ENCODE data around the gene ATP6V1G3.
"Not testable (repeated sequence)": the region's sequence is repeated elsewhere in the genome, so short reads cannot be mapped to it uniquely, and the experiment has no call there.

Gene ATP6V1G3

DNA sequence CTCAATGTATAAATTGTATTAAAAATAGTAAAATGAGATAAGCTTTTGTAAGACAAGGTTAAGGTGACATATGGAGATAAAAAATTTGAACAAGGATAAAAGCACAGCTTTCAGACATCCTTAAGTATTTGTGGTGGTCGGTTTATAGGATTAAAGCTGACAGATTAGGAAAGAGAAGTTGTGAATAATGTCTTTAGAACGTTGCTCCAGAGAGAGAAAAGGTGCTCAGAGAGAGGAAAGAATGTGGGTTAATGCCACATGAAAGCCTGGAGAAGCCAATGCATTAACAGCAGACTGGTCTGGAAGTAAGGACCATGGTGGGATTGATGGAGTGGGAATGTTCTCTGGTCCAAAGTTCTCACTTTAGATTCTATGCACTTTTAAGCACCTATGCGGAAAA lies 44.8 kb downstream of the ATP6V1G3 start:
- DNase-seq = no peak

- DNase-seq = no peak
Measured at GRCh38 chr1:198494658-198495103, 45.8 kb downstream of the ATP6V1G3 start.

GRCh38 chr1:198494139-198494538 lies 46.3 kb downstream of the ATP6V1G3 start:
- no peak for DNase-seq

GRCh38 chr1:198493329-198493728 lies 47.2 kb downstream of the ATP6V1G3 start:
- no peak for DNase-seq

GRCh38 chr1:198492872-198493271 lies 47.6 kb downstream of the ATP6V1G3 start:
- DNase-seq = no peak

DNA sequence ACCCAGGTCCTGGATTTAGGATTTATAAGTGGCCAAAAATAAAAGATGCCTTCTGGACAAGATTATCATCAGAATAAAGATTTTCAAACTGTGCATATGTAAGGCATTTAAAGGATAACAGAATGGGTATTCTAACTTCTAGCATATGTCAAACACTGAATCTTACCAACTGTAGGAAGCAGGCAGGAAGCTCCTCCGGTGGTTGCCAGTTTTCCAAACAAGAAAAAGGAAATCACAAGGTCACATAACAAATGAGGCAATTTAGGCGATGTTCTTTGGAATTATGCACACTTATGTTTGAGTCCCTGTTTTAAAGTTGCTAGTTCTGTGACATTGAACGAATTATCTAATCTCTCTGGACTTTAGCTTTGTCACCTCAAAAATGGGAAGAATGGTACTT lies 48.9 kb downstream of the ATP6V1G3 start:
- no peak for DNase-seq

DNA sequence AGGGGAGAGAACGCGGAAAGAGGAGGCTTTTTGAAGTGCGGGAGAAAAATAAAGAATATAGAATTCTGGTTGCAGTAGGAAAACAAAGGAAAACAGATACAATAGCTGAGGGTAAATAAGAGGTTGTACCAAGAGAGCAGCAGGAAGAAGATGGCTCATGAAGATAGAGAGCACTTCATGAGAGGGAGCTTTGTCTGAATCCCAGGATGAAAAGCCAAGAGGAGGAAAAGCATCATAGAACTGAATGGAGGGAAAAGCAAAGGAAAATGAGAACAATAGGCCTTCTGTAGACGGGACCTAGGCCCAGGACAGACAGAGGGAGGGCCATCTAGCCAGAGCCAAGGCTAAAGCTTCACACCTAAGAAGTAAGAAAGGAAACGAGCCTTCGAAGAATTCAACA lies 49.5 kb downstream of the ATP6V1G3 start:
- DNase-seq = no peak

- DNase-seq = no peak
Measured at GRCh38 chr1:198490224-198490623, 50.3 kb downstream of the ATP6V1G3 start.

DNA sequence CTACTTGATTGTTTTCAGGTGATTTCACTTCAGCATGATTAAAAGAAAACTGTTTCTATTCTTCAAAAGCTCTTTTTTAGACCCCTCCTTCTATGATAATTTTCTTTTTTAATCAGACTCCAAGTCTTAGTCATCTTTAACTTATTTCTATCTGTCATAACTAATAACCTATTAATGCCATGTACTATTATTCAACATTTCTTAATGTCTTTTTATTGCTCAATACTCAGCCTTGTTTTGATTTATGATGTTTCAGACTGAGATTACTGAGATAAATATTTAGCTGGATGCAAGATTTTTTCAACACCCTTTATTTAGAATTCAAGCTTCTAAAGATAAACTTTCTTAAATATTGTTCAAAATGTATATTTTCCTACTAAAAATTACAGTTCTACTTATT lies 53.6 kb downstream of the ATP6V1G3 start:
- DNase-seq = no peak

DNA sequence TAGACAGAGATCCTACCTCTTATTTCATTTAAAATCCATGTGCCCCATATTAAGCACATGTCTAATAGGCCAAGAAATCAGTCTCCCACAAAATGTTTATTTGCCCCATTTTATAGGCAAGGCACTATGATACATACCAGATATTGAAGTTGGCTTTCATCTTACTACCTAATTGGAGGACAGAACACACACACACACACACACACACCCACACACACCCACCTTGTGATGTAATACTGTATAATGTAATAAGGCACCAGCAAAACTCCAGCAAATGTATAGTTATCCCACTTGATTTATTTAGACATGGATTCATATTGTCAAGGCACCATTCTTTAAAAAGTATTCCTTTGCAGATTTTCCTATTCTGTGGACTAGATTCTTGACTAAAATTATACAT lies 56.8 kb downstream of the ATP6V1G3 start:
- DNase-seq = no peak

DNA sequence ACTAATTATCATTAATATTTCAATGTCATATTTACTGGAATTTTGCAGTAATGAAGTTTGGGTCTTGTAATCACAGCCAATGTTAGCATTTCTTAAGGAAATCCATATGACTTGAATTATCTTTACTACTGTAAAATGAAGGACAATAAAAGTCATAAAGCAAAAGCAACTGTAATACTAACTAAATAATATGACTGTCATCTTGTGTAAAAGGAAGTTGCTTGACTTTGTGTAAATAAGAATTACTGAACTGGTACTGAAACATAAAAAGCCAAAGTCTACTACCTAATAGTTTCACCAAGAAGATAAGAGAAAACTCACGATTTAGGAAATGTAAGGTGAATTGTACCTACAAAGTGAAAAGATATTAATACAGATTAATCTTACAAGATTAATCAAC lies 57.5 kb downstream of the ATP6V1G3 start:
- DNase-seq = no peak

GRCh38 chr1:198481661-198482060 lies 58.8 kb downstream of the ATP6V1G3 start:
- no peak for DNase-seq

GRCh38 chr1:198480876-198481275 lies 59.6 kb downstream of the ATP6V1G3 start:
- DNase-seq = no peak

DNA sequence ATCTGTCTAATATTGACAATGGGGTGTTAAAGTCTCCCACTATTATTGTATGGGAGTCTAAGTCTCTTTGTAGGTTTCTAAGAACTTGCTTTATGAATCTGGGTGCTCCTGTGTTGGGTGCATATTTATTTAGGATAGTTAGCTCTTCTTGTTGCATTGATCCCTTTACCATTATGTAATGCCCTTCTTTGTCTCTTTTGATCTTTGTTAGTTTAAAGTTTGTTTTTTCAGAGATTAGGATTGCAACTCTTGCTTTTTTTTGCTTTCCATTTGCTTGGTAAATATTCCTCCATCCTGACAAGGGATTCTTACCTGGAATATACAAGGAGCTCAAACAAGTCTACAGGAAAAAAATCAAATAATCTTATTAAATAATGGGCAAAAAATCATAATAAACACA lies 63.1 kb downstream of the ATP6V1G3 start:
- DNase-seq = not testable (repeated sequence)

Measured in GF-D8 (cell line).